ENCODE data around the gene CHST9.

The CHST9 gene

DNA sequence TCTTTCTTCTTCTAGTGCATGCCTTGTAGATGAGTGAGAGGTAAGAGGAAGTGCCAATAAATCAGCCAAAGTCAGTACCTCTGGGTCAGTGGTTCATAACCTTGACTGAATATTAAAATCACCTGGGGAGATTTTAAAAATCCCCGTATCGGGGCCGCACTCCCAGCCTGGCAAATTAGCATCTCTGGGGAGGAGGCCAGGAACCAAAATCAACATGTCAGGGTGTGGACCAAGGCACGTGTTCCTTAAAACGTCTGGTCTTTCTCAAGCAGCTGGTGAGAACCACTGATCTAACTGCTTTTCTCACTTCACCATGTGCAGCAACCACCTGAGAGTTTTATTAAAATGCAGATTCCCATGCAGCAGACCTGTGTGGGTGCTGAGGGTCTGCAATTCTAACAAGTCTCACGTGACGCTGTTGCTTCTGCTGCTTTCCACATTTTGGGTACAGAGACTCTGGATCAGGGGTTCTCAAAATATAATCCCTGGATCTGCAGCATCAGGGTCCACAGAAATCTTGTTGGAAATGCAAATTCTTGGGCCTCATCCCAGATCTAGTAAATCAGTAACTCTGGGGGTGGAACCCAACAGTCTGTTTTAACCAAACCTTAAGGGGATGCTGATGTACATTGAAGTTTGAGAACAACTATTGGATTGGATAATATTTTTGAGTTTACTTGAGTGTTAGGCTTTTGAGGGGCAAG is 49.5 kb downstream of the CHST9 start:
- Histone ChIP-seq H3K4me1 (ENCODE audit: control insufficient read depth, insufficient read depth, low read length, poor library complexity, severe bottlenecking) (peaks cover 5% of the 10 kb centered on the region), H3K27ac (ENCODE audit: low read depth, low read length, severe bottlenecking) (no peak overlapping the region), H3K4me3 (ENCODE audit: extremely low read depth, insufficient read depth, low read length, poor library complexity, severe bottlenecking) (no peak overlapping the region), H3K9me3 (ENCODE audit: control insufficient read depth, low read length) (no peaks in the 10 kb centered on the region), H3K36me3 (ENCODE audit: control insufficient read depth, insufficient read depth, low read length) (no peaks in the 10 kb centered on the region)
- WGBS, 2 experiments (ENCODE audit: insufficient coverage in 2 of 2) = 76 to 83% methylated on average over 7 of the region's 7 CpGs

DNA sequence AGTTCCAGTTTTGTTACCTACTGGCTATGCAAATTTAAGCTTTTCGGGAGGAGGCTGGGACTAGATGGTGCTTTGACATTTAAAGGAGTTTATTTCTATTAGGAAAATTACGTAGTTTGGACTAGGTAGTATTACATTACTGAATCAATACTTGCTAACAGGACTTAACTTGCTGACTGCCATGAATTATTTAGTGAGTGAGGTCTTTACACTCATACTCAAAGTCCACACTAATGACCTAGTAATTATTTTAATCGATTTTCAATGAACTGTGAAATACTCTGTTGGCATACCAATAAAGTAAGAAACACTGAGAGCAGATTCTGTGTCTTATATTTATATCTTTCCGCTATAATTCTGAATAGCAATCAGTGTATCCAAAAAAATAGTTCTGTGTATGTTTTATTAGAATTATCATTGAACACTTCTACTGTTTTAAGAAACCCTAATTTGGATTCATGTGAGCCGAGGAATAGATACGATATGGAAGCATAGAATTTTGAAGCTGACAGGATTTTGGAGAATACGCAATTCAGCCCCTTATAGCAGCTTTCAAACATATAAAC is 55.0 kb downstream of the CHST9 start:
- WGBS, 2 experiments (ENCODE audit: insufficient coverage in 2 of 2) = no CpG with 5 or more reads among the region's 7 CpGs
- H3K36me3 ChIP-seq (ENCODE audit: control insufficient read depth, insufficient read depth, low read length) = no peaks in the 10 kb centered on the region
- no peaks in the 10 kb centered on the region for H3K4me1 ChIP-seq (ENCODE audit: control insufficient read depth, insufficient read depth, low read length, poor library complexity, severe bottlenecking)
- H3K4me3 ChIP-seq (ENCODE audit: extremely low read depth, insufficient read depth, low read length, poor library complexity, severe bottlenecking) = no peak overlapping the region
- H3K27ac ChIP-seq (ENCODE audit: low read depth, low read length, severe bottlenecking) = no peak overlapping the region
- no peaks in the 10 kb centered on the region for H3K9me3 ChIP-seq (ENCODE audit: control insufficient read depth, low read length)

DNA sequence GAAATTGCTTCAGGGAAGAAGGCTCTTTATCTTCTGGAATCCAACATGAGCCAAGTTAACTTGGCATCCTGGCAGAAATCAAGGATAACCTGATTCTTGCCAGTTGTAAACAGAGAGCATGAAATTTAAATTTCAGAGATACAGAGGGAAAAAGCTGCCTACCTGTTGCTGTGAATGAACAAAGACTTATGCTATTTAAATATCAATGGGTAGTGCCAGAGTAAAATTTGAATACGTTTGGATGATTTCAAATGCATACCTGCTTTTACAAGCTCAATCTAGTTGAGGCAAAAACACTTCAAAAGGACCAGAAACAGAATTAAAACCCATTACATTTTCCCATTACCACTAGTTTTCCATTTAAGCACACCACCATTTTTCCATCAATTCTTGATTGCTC is 60.9 kb downstream of the CHST9 start:
- H3K27ac ChIP-seq (ENCODE audit: low read depth, low read length, severe bottlenecking) = no peak overlapping the region
- no peaks in the 10 kb centered on the region for H3K9me3 ChIP-seq (ENCODE audit: control insufficient read depth, low read length)
- 83% methylated on average over 1 of the region's 1 CpG; no CpG with 5 or more reads in 1 of the 2 experiments for WGBS, 2 experiments (ENCODE audit: insufficient coverage in 2 of 2)
- H3K4me3 ChIP-seq (ENCODE audit: extremely low read depth, insufficient read depth, low read length, poor library complexity, severe bottlenecking) = no peak overlapping the region
- H3K4me1 ChIP-seq (ENCODE audit: control insufficient read depth, insufficient read depth, low read length, poor library complexity, severe bottlenecking) = peaks cover 10% of the 10 kb centered on the region
- H3K36me3 ChIP-seq (ENCODE audit: control insufficient read depth, insufficient read depth, low read length) = no peaks in the 10 kb centered on the region

DNA sequence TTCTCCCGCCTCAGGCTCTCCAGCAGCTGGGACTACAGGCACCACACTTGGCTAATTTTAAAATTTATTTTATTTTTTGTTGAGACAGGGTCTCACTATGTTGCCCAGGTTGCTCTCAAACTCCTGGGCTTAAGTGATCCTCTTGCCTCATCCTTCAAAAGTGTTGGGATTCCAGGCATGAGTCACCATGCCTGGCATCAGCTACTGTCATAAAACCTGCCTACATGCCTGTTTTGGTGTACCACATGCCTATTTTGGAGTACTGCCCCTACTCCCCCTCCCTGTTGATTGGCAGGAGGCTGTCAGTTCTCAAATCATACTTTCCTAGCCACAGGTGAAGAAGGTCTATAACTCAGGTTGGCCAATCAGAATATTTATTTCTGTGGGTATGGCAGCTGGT is 64.0 kb downstream of the CHST9 start:
- Histone ChIP-seq H3K4me3 (ENCODE audit: extremely low read depth, insufficient read depth, low read length, poor library complexity, severe bottlenecking) (no peak overlapping the region), H3K36me3 (ENCODE audit: control insufficient read depth, insufficient read depth, low read length) (no peaks in the 10 kb centered on the region), H3K27ac (ENCODE audit: low read depth, low read length, severe bottlenecking) (no peak overlapping the region), H3K4me1 (ENCODE audit: control insufficient read depth, insufficient read depth, low read length, poor library complexity, severe bottlenecking) (peaks cover 10% of the 10 kb centered on the region), H3K9me3 (ENCODE audit: control insufficient read depth, low read length) (no peaks in the 10 kb centered on the region)
- WGBS, 2 experiments (ENCODE audit: insufficient coverage in 2 of 2) = 89 to 100% methylated on average over 1 of the region's 1 CpG

DNA sequence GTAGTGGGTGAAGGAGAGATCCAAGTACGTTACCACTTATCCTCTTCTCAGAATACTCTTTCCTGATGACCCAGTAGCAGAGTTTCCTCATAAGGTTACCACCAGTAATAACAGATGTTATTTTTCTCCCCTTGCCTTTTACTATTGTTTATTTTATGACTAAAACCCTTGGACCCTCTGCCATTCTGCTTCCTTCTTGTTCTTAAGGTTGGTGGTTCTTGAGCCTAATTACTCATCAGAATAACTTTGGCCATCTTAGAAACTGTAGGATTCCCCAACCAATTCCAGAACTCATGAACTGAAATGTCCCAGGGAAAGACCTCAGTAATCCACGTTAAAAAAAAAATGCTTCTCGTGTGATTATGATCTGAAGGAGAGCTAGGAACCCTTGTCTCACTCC is 64.9 kb downstream of the CHST9 start:
- Histone ChIP-seq H3K9me3 (ENCODE audit: control insufficient read depth, low read length) (no peaks in the 10 kb centered on the region), H3K36me3 (ENCODE audit: control insufficient read depth, insufficient read depth, low read length) (no peaks in the 10 kb centered on the region), H3K27ac (ENCODE audit: low read depth, low read length, severe bottlenecking) (no peak overlapping the region), H3K4me1 (ENCODE audit: control insufficient read depth, insufficient read depth, low read length, poor library complexity, severe bottlenecking) (peaks cover 10% of the 10 kb centered on the region), H3K4me3 (ENCODE audit: extremely low read depth, insufficient read depth, low read length, poor library complexity, severe bottlenecking) (no peak overlapping the region)
- WGBS, 2 experiments (ENCODE audit: insufficient coverage in 2 of 2) = 100% methylated on average over 1 of the region's 3 CpGs; no CpG with 5 or more reads in 1 of the 2 experiments

DNA sequence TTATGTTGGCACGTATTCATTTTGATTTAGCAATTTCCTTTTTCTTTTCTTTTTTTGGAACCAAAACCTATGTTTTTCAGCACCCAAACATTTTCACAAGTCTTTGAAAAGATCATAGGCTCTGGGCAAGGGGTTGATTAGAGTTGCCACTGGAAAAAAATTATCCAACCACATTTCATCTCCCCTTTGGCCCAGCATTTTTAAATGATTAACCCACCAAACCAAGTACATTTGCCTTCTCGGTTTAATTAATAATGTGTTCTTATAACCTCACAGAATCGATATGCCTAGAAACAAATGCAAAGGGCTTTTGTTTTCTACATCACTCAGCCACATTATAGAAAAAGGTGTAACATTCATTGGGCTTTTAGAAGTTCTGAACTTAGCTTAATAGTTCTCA is 66.1 kb downstream of the CHST9 start:
- Histone ChIP-seq H3K9me3 (ENCODE audit: control insufficient read depth, low read length) (no peaks in the 10 kb centered on the region), H3K27ac (ENCODE audit: low read depth, low read length, severe bottlenecking) (no peak overlapping the region), H3K36me3 (ENCODE audit: control insufficient read depth, insufficient read depth, low read length) (no peaks in the 10 kb centered on the region), H3K4me1 (ENCODE audit: control insufficient read depth, insufficient read depth, low read length, poor library complexity, severe bottlenecking) (peaks cover 10% of the 10 kb centered on the region), H3K4me3 (ENCODE audit: extremely low read depth, insufficient read depth, low read length, poor library complexity, severe bottlenecking) (no peak overlapping the region)
- WGBS, 2 experiments (ENCODE audit: insufficient coverage in 2 of 2) = 100% methylated on average over 1 of the region's 3 CpGs; no CpG with 5 or more reads in 1 of the 2 experiments

DNA sequence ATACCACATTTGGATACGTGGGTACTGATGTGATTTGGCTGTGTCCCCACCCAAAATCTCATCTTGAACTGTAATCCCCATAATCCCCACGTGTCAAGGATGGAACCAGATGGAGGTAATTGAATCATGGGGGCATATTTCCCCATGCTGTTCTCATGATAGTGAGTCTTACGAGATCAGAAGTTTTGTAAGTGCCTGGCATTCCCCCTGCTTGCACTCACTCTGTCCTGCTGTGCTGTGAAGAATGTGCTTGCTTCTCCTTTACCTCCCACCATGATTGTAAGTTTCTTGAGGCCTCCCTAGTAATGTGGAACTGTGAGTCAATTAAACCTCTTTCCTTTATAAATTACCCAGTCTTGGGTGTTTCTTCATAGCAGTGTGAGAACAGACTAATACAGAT is 70.3 kb downstream of the CHST9 start:
- H3K4me3 ChIP-seq (ENCODE audit: extremely low read depth, insufficient read depth, low read length, poor library complexity, severe bottlenecking) = no peak overlapping the region
- 75% methylated on average over 1 of the region's 3 CpGs; no CpG with 5 or more reads in 1 of the 2 experiments for WGBS, 2 experiments (ENCODE audit: insufficient coverage in 2 of 2)
- no peak overlapping the region for H3K27ac ChIP-seq (ENCODE audit: low read depth, low read length, severe bottlenecking)
- H3K9me3 ChIP-seq (ENCODE audit: control insufficient read depth, low read length) = no peaks in the 10 kb centered on the region
- H3K4me1 ChIP-seq (ENCODE audit: control insufficient read depth, insufficient read depth, low read length, poor library complexity, severe bottlenecking) = no peaks in the 10 kb centered on the region
- no peaks in the 10 kb centered on the region for H3K36me3 ChIP-seq (ENCODE audit: control insufficient read depth, insufficient read depth, low read length)

DNA sequence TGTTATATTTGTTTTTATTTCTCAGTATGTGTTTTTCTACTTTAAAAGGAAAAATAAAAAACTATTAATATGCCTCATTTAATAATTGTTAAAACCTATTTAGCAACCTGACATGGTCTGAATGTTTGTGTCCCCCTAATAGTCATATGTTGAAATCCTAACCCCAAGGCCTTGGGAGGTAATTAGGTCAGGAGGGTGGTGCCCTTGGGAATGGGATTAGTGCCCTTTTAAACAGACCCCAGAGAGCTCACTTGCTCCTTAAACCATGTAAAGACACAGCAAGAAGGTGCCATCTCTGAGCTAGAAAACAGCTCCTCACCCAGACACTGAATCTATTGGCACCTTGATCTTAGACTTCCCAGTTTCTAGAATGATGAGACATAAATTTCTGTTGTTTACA is 71.8 kb downstream of the CHST9 start:
- H3K27ac ChIP-seq (ENCODE audit: low read depth, low read length, severe bottlenecking) = no peak overlapping the region

DNA sequence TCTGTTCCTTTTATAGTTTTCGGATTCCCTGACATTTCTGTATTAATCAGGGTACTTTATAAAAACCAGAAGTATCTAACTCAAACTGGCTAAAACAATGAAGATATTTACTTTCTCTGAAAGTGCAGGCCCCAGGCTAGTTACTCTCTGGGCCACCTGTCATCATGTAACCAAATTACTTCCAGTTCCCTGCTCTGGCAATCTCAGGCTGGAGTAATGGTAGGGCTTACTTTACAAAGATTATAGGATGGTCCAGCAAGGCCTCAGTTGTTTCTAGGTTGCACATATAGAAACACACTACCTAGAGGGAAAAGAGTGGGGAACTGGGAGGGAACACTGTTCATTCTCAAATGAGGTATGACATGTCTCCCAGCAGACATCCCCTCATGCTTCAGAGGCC is 74.8 kb downstream of the CHST9 start:
- H3K4me1 ChIP-seq (ENCODE audit: control insufficient read depth, insufficient read depth, low read length, poor library complexity, severe bottlenecking) = no peaks in the 10 kb centered on the region
- no peaks in the 10 kb centered on the region for H3K9me3 ChIP-seq (ENCODE audit: control insufficient read depth, low read length)
- no peak overlapping the region for H3K4me3 ChIP-seq (ENCODE audit: extremely low read depth, insufficient read depth, low read length, poor library complexity, severe bottlenecking)
- H3K27ac ChIP-seq (ENCODE audit: low read depth, low read length, severe bottlenecking) = no peak overlapping the region
- no CpG with 5 or more reads among the region's 1 CpG for WGBS, 2 experiments (ENCODE audit: insufficient coverage in 2 of 2)
- H3K36me3 ChIP-seq (ENCODE audit: control insufficient read depth, insufficient read depth, low read length) = no peaks in the 10 kb centered on the region

More for the DNA sequence above, 71.8 kb downstream of the CHST9 start:
- no peak overlapping the region for H3K4me3 ChIP-seq (ENCODE audit: extremely low read depth, insufficient read depth, low read length, poor library complexity, severe bottlenecking)
- H3K9me3 ChIP-seq (ENCODE audit: control insufficient read depth, low read length) = no peaks in the 10 kb centered on the region
- no peaks in the 10 kb centered on the region for H3K36me3 ChIP-seq (ENCODE audit: control insufficient read depth, insufficient read depth, low read length)
- no peaks in the 10 kb centered on the region for H3K4me1 ChIP-seq (ENCODE audit: control insufficient read depth, insufficient read depth, low read length, poor library complexity, severe bottlenecking)

DNA sequence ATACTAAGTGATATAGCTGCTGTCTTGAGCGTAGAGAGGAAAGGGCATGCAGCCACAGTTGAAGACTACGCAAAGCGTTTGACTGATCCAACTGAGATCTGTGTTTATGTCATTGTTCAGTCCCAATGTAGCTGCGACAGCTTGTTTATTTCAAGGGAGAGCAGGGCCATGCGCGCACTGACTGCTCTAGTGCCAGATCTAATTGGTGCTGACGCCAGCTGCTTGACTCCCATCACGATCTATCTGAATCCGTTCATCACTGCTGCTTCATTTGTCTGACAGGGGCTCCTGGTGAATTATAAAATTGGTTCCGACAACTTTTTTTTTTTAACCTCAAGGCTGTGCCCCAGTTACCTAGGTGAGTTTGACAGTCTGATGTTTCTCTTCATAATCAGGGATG is 75.7 kb downstream of the CHST9 start:
- no peak overlapping the region for H3K27ac ChIP-seq (ENCODE audit: low read depth, low read length, severe bottlenecking)
- no peaks in the 10 kb centered on the region for H3K9me3 ChIP-seq (ENCODE audit: control insufficient read depth, low read length)
- 96 to 99% methylated on average over 9 to 10 of the region's 10 CpGs for WGBS, 2 experiments (ENCODE audit: insufficient coverage in 2 of 2)
- no peaks in the 10 kb centered on the region for H3K4me1 ChIP-seq (ENCODE audit: control insufficient read depth, insufficient read depth, low read length, poor library complexity, severe bottlenecking)
- H3K4me3 ChIP-seq (ENCODE audit: extremely low read depth, insufficient read depth, low read length, poor library complexity, severe bottlenecking) = no peak overlapping the region
- no peaks in the 10 kb centered on the region for H3K36me3 ChIP-seq (ENCODE audit: control insufficient read depth, insufficient read depth, low read length)

DNA sequence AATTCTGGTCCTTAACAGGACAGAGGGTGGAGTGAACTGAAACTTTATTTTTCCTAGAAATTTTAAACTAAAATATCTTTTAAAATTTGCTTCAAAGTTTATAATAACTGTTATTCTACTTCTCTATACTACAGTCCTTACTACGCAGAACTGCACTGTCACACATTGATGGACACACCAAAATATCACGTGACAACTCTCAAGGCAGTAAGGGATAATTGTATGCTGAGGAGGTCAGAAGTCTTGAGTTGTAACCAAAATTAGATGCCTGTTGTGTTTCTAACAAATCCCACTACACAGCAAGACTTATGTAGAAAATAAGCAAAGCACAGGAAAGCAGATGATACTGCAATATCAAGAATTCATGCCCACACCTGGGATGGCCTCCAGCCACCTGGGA is 76.3 kb downstream of the CHST9 start:
- WGBS, 2 experiments (ENCODE audit: insufficient coverage in 2 of 2) = no CpG with 5 or more reads among the region's 2 CpGs
- Histone ChIP-seq H3K36me3 (ENCODE audit: control insufficient read depth, insufficient read depth, low read length) (no peaks in the 10 kb centered on the region), H3K4me1 (ENCODE audit: control insufficient read depth, insufficient read depth, low read length, poor library complexity, severe bottlenecking) (no peaks in the 10 kb centered on the region), H3K9me3 (ENCODE audit: control insufficient read depth, low read length) (no peaks in the 10 kb centered on the region), H3K4me3 (ENCODE audit: extremely low read depth, insufficient read depth, low read length, poor library complexity, severe bottlenecking) (no peak overlapping the region), H3K27ac (ENCODE audit: low read depth, low read length, severe bottlenecking) (no peak overlapping the region)
